T-helper 2 cell treated with Interferon-gamma antibody and Interleukin-4, amounts not matched to agents 100 ng/mL and 5 ng/mL, for 36 hours (primary cell): ENCODE results near the gene DYRK1B. TPM values are rescaled to one million over a fixed set of nuclear protein-coding genes. Genes with fewer than 3 reads are reported as not detected.

Experiments used
- intact Hi-C: fragments of 100-400 bp; cut with micrococcal nuclease; formaldehyde crosslinking; loops from one replicate; pipeline ENCODE4 v1.15.1; 2023
- total RNA-seq: library from RNA; stranded (reverse); gene quantifications from 2 replicates; pipeline ENCODE4 v1.2.3, GENCODE V29; 2022

The DYRK1B gene
- total RNA-seq, 1 donor from 2014 or later, result 5.7 TPM

DNA sequence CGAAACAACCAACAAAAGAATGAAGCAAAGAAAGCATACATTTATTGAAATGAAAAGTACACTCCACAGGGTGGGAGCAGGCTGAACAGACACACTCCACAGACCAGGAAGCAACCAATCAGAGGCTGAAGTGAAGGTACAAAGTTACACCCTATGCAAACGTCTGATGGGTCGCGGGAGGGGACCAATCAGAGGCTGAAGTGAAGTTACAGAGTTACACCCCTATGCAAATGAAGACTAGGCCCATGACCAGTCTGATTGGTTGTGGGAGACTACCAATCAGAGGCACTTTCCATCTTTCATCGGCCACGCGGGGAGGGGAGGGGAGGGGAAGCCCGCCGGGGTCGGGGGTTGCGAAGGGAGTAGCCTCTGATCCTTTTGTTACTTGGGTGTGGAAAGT is 24.6 kb upstream of the DYRK1B start:
- intact Hi-C loops, result no loop called here

DNA sequence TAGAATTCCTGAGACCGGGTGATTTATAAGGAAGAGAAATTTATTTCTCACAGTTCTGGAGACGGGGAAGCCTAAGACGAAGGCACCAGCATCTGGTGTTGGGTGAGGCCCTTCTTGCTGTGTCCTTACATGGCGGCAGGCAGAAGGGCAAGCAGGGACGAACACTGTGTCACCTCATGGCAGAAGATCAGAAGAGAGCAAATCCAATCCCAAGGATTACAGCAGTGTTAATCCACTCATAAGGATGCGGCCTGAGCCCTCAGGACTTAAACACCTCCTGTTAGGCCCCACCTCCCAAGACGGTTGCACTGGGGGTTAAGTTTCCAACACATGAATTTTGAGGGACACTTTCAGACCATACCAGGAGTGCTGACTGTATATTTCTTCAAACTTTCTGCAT is 18.9 kb upstream of the DYRK1B start:
- intact Hi-C loops, result no loop called here

- intact Hi-C loops, result no loop called here
Observed at GRCh38 chr19:39850892-39851291, 16.9 kb upstream of the DYRK1B start.

DNA sequence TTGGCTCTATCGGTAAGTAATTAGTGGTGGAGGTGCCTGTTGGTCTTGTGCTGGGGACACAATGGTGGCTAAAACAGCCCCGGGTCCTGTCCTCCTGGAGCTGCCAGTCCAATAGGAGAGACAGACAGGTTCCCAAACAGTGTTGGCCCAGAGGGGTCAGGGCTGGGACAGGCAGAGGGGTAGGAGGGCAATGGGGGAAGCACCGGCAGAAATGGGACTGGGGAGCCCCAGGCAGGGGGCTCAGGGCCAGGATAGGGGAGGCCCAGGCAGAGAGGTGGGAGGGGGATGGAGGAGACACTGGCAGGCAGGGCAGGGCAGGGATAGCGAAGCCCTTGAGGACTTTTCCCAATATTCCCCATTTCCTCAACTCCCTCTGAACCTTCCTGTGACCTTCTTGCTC is 14.4 kb upstream of the DYRK1B start:
- intact Hi-C loops, result loop anchor here (5.0 to 10.0 kb wide), 3 partner anchors 306 to 404 kb away; partner anchors contain the start of genes EID2, MAP3K10 and SUPT5H

GRCh38 chr19:39847525-39847924 is 13.6 kb upstream of the DYRK1B start:
- intact Hi-C loops, result loop anchor here (2.0 to 10.0 kb wide), 4 partner anchors 123 to 403 kb away; partner anchors contain the start of genes EID2, MAP3K10, PSMC4 and SUPT5H

- intact Hi-C loops, result loop anchor here (1.0 to 10.0 kb wide), 6 partner anchors 13 to 402 kb away; partner anchors contain the start of genes DYRK1B, EID2, MAP3K10 and PSMC4
Observed at GRCh38 chr19:39846678-39847486, 12.9 kb upstream of the DYRK1B start.

- intact Hi-C loops, result loop anchor here (1.0 to 10.0 kb wide), 7 partner anchors 12 to 401 kb away; partner anchors contain the start of genes DYRK1B, EID2, MAP3K10 and PSMC4
Observed at GRCh38 chr19:39845933-39846677, 12.1 kb upstream of the DYRK1B start, which contains the start of gene FBL. FBL (minus strand) TSS chr19:39846379; CDS start chr19:39846300, 79 bp downstream.

- intact Hi-C loops, result loop anchor here (2.0 to 10.0 kb wide), 4 partner anchors 167 to 401 kb away; partner anchors contain the start of genes EID2, MAP3K10 and SUPT5H
Observed at GRCh38 chr19:39845584-39845932, 11.6 kb upstream of the DYRK1B start.

- intact Hi-C loops, result loop anchor here (2.0 to 10.0 kb wide), 4 partner anchors 166 to 400 kb away; partner anchors contain the start of genes EID2, MAP3K10 and SUPT5H
Observed at GRCh38 chr19:39845172-39845571, 11.2 kb upstream of the DYRK1B start.

DNA sequence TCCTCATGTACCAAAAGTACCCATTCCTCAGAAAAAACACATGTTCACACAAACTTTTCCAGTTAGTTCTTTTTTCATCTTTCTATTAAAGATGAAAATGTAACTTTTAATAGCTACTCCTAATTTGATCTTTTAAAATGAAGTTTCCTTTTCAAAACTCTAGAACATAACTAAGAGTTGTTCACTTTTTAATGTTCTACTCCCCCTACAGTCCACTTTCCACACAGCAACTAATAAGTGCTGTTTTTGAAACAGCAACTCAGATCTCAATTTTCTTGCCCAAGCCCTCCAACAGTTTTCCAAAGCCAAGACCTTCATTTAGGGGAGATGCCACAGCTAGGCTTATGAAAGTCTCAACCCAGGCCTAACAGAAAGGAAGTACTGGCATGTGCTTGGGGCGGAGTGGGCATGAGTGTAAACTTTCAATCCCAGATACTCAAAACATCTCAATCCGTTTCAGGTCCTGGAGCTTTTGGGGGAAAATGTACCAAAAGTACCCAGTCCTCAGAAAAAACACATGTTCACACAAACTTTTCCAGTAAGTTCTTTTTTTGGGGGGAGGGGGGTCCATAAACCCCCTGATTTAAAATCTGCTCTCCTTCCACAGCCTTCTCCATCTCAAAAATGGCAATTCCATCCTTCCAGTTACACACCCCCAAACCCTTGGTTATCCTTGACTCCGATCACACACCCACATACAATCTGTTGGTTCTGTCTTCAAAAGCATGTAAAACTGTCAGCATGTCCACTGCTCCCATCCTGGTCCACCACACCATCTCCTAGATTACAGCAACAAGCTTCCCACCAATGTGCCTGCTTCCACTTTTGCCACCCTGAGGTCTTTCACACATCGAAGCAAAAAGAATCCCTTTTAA is 10.2 kb upstream of the DYRK1B start:
- intact Hi-C loops, result loop anchor here (1.0 to 10.0 kb wide), 3 partner anchors 51 to 399 kb away; partner anchors contain the start of gene SUPT5H

GRCh38 chr19:39842693-39843435 is 8.9 kb upstream of the DYRK1B start:
- intact Hi-C loops, result loop anchor here (10.0 kb wide), 1 partner anchor 398 kb away; the partner anchor contains the start of gene SUPT5H

DNA sequence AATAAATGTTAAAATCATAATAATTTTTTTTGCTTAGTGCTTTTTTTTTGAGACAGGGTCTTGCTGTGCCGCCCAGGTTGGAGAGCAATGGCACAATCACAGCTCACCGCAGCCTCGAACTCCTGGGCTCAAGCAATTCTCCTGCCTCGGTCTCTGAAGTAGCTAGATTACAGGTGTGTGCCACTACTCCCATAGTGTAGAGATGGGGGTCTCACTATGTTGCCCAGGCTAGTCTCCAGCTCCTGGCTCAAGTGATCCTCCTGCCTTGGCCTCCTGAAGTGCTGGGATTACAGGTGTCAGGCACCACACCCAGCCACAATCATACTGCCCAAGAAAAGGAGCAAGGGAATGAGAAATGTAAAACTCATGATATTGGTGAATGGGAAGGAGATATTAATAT is 7.1 kb upstream of the DYRK1B start:
- intact Hi-C loops, result loop anchor here (10.0 kb wide), 1 partner anchor 396 kb away; the partner anchor contains the start of gene SUPT5H

DNA sequence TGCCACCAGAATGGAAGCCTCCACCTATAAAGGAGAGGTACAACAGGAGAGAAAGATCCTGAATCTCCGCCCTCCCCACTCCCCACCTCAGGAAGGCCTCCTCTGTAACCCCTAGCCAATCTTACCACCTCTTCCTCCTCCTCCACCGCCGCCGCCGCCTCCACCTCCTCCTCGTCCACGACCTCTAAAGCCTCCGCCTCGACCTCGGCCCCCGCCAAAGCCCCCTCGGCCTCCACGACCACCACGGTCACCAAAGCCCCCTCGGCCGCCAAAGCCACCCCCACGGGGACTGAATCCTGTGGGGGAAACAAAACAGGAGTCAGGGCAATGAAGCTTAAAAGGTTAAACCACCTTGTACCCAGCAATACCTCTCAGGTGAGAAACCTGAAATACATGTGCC is 6.5 kb upstream of the DYRK1B start:
- intact Hi-C loops, result loop anchor here (10.0 kb wide), 1 partner anchor 396 kb away; the partner anchor contains the start of gene SUPT5H

- intact Hi-C loops, result loop anchor here (10.0 kb wide), 1 partner anchor 395 kb away; the partner anchor contains the start of gene SUPT5H
Observed at GRCh38 chr19:39839678-39840327, 5.8 kb upstream of the DYRK1B start.

DNA sequence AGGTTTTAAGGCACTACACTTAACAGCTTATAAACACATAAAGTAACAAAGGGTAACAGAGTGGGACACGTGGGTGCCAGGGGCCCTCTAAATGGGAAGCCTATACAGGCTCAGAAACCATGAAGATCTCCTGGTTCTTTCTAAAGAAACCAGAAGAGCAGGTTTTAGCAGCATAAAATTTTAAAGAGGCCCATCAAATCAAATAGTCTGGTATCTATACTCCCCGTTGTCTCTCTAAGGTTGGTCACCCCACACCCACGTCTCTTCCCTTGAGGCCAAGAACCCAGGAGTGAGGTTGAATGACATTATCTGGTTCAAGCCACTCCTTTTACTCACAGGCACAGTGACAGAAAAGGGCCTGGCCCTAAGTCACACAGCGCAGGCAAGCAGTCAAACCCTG is 4.6 kb upstream of the DYRK1B start:
- intact Hi-C loops, result no loop called here

GRCh38 chr19:39837978-39838377 is 4.0 kb upstream of the DYRK1B start:
- intact Hi-C loops, result no loop called here

GRCh38 chr19:39834287-39834841 is 402 bp upstream of the DYRK1B start:
- intact Hi-C loops, result loop anchor here (1.0 kb wide), 1 partner anchor 12 kb away; the partner anchor contains the start of gene FBL

DNA sequence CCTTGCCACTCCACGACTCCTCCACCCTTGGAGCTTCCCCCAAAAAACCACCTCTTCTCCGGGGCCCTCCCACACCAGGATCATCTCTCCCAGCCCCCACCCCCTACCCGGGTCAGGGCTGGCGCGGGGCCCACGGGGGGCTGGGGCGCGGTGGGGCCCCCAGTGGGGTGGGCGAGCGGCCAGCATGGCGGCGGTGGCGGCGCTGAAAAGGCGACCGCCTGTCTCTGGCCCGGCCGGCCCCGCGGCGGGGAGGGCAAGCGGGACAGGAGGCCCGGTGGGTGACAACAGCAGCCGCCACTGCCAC is 850 bp downstream of the DYRK1B start:
- intact Hi-C loops, result loop anchor here (1.0 kb wide), 1 partner anchor 9 kb away; no protein-coding TSS in a partner anchor
